ENCODE measurements around the gene HNF1B.
A peak's percentile ranks its signal among the peaks of the same experiment; 100 is the strongest.

HNF1B gene

GRCh38 chr17:37713028-37713431 lies 31.8 kb downstream of the HNF1B start:
- no peak overlapping the region for H3K27ac Mint-ChIP-seq

GRCh38 chr17:37711113-37711512 lies 33.7 kb downstream of the HNF1B start:
- Mint-ChIP-seq H3K9me3 (no peaks in the 10 kb centered on the region), H3K27ac (no peak overlapping the region), H3K27me3 (ENCODE audit: low read depth, poor library complexity) (peaks cover 25% of the 10 kb centered on the region), H3K4me3 (no peak overlapping the region), H3K4me1 (peaks cover 38% of the 10 kb centered on the region), H3K36me3 (ENCODE audit: low read depth) (no peaks in the 10 kb centered on the region)
- no peak for TF ChIP-seq CTCF (IDR thresholded peaks at IDR 0.05)
- DNase-seq, result no peak

More at GRCh38 chr17:37713028-37713431, 31.8 kb downstream of the HNF1B start:
- Mint-ChIP-seq H3K36me3 (ENCODE audit: low read depth) (no peaks in the 10 kb centered on the region), H3K9me3 (no peaks in the 10 kb centered on the region), H3K4me1 (peaks cover 52% of the 10 kb centered on the region), H3K27me3 (ENCODE audit: low read depth, poor library complexity) (peaks cover 21% of the 10 kb centered on the region), H3K4me3 (no peak overlapping the region)
- no peak for TF ChIP-seq CTCF (IDR thresholded peaks at IDR 0.05)
- no peak for DNase-seq

GRCh38 chr17:37710344-37710886 lies 34.4 kb downstream of the HNF1B start:
- DNase-seq, result peak; percentile 43
- Mint-ChIP-seq H3K27me3 (ENCODE audit: low read depth, poor library complexity) (peaks cover 25% of the 10 kb centered on the region), H3K36me3 (ENCODE audit: low read depth) (no peaks in the 10 kb centered on the region), H3K27ac (peak overlapping the region; percentile 97), H3K4me3 (peak overlapping the region; percentile 52), H3K4me1 (peaks cover 38% of the 10 kb centered on the region), H3K9me3 (no peaks in the 10 kb centered on the region)
- TF ChIP-seq CTCF (IDR thresholded peaks at IDR 0.05), result no peak

GRCh38 chr17:37708616-37709212 lies 36.1 kb downstream of the HNF1B start:
- no peaks in the 10 kb centered on the region for H3K9me3 Mint-ChIP-seq
- peaks cover 8% of the 10 kb centered on the region for H3K36me3 Mint-ChIP-seq (ENCODE audit: low read depth)
- H3K4me1 Mint-ChIP-seq, result peaks cover 31% of the 10 kb centered on the region
- no peak for DNase-seq
- H3K27ac Mint-ChIP-seq, result no peak overlapping the region
- H3K27me3 Mint-ChIP-seq (ENCODE audit: low read depth, poor library complexity), result peaks cover 23% of the 10 kb centered on the region
- TF ChIP-seq CTCF (IDR thresholded peaks at IDR 0.05), result no peak
- no peak overlapping the region for H3K4me3 Mint-ChIP-seq

GRCh38 chr17:37708008-37708615 lies 36.7 kb downstream of the HNF1B start:
- Mint-ChIP-seq H3K27ac (no peak overlapping the region), H3K4me1 (peaks cover 31% of the 10 kb centered on the region), H3K27me3 (ENCODE audit: low read depth, poor library complexity) (peaks cover 23% of the 10 kb centered on the region), H3K4me3 (no peak overlapping the region), H3K9me3 (no peaks in the 10 kb centered on the region), H3K36me3 (ENCODE audit: low read depth) (peaks cover 8% of the 10 kb centered on the region)
- no peak for DNase-seq
- no peak for TF ChIP-seq CTCF (IDR thresholded peaks at IDR 0.05)

- Mint-ChIP-seq H3K4me3 (no peak overlapping the region), H3K9me3 (no peaks in the 10 kb centered on the region), H3K36me3 (ENCODE audit: low read depth) (peaks cover 8% of the 10 kb centered on the region), H3K27ac (no peak overlapping the region), H3K4me1 (peaks cover 31% of the 10 kb centered on the region), H3K27me3 (ENCODE audit: low read depth, poor library complexity) (peaks cover 24% of the 10 kb centered on the region)
- no peak for DNase-seq
- no peak for TF ChIP-seq CTCF (IDR thresholded peaks at IDR 0.05)
These were observed 38.4 kb downstream of the HNF1B start for GRCh38 chr17:37706446-37706845.

Data from nephron progenitor cell (in vitro differentiated cells).